ENCODE results near the gene INAFM1. TPM values are rescaled to one million over a fixed set of nuclear protein-coding genes. Genes with fewer than 3 reads are reported as not detected.

Gene INAFM1
- total and polyA plus RNA-seq, 9 of the 15 experiments (the other 6 are each of a cell fraction or from before 2014, with no cell fraction given), result 0.71 to 30.9 (median 3.1) TPM

GRCh38 chr19:47274071-47274890 is at the start of gene INAFM1 (continued):
- no peak for TF ChIP-seq AFF1 (IDR thresholded peaks at IDR 0.05; ENCODE audit: low read depth in 1 of 2, partially characterized antibody in 2 of 2)
- no peak for TF ChIP-seq ZNF165 (CRISPR knock-in tag; IDR thresholded peaks at IDR 0.05; ENCODE audit: borderline replicate concordance)
- peak; percentile 22 to 50; a peak in 2 of 4 replicates for TF ChIP-seq FOXK2 (conservative IDR thresholded peaks at IDR 0.05 in 1 of 2, IDR thresholded peaks at IDR 0.05 in 1 of 2; ENCODE audit: low read depth in 2 of 2)
- TF ChIP-seq JUND (IDR thresholded peaks at IDR 0.05; ENCODE audit: borderline replicate concordance, low read depth, low read length), result 0 out of 2 replicates have a peak, but pooled peaks have one; percentile 9
- no peak; the same call in 2 of the 3 replicates for TF ChIP-seq JUND (tag; IDR thresholded peaks at IDR 0.05; ENCODE audit: borderline replicate concordance, low read depth, low read length)
- TF ChIP-seq ZNF584 (CRISPR knock-in tag; IDR thresholded peaks at IDR 0.05; ENCODE audit: low read depth), result no peak
- no peak for TF ChIP-seq PYGO2 (tag; IDR thresholded peaks at IDR 0.05)
- no peak for TF ChIP-seq ZNF175 (CRISPR knock-in tag; IDR thresholded peaks at IDR 0.05; ENCODE audit: low read depth)
- TF ChIP-seq STAT5A (IDR thresholded peaks at IDR 0.05; ENCODE audit: borderline replicate concordance, low read length), result no peak
- no peak for TF ChIP-seq SIRT6 (IDR thresholded peaks at IDR 0.05; ENCODE audit: low read depth, low read length)
- no peak for TF ChIP-seq HES1 (IDR thresholded peaks at IDR 0.05; ENCODE audit: low read depth)
- TF ChIP-seq KLF16 (IDR thresholded peaks at IDR 0.05), result no peak
- TF ChIP-seq L3MBTL2 (IDR thresholded peaks at IDR 0.05), result no peak
- no peak for TF ChIP-seq NFIC (IDR thresholded peaks at IDR 0.05)
- TF ChIP-seq POLR2H (tag; IDR thresholded peaks at IDR 0.05; ENCODE audit: low read depth), result peak; percentile 61
- no peak for TF ChIP-seq POLR3A (IDR thresholded peaks at IDR 0.05; ENCODE audit: borderline replicate concordance, extremely low read depth, insufficient read depth, insufficient read length)
- no peak for TF ChIP-seq TAL1 (IDR thresholded peaks at IDR 0.05)
- TF ChIP-seq ZNF445 (CRISPR knock-in tag; IDR thresholded peaks at IDR 0.05; ENCODE audit: low read depth), result no peak
- no peak for TF ChIP-seq SRSF7 (optimal IDR thresholded peaks at IDR 0.05; ENCODE audit: low read depth, low read length)
- TF ChIP-seq ARNT (IDR thresholded peaks at IDR 0.05), result no peak
- TF ChIP-seq MLX (CRISPR knock-in tag; conservative IDR thresholded peaks at IDR 0.05), result no peak
- TF ChIP-seq U2AF1 (optimal IDR thresholded peaks at IDR 0.05; ENCODE audit: low read depth, low read length), result no peak
- no peak for TF ChIP-seq THRAP3 (IDR thresholded peaks at IDR 0.05; ENCODE audit: borderline replicate concordance)
- no peak for TF ChIP-seq ZNF232 (CRISPR knock-in tag; IDR thresholded peaks at IDR 0.05)

All from K562 (cell line).